Left ventricle myocardium inferior (tissue), 1 donor: ENCODE results near the gene CELF2. TPM values are rescaled to one million over a fixed set of nuclear protein-coding genes. Genes with fewer than 3 reads are reported as not detected.

ENCODE experiments used
- DNase-seq: peaks from one replicate; pipeline ENCODE4 v3.0.0-alpha.2; 2020
- H3K27ac ChIP-seq: fragments of 200-600 bp; replicated peaks from 2 replicates; pipeline ENCODE4 v1.8.0; 2021
- H3K27me3 ChIP-seq: fragments of 200-600 bp; 2 replicates; pipeline ENCODE4 v1.8.0; 2021; ENCODE audit warnings: low read depth
- H3K36me3 ChIP-seq: fragments of 200-600 bp; 2 replicates; pipeline ENCODE4 v1.8.0; 2021
- H3K4me1 ChIP-seq: fragments of 200-600 bp; 2 replicates; pipeline ENCODE4 v1.8.0; 2021
- H3K4me3 ChIP-seq: fragments of 200-600 bp; 2 replicates; pipeline ENCODE4 v1.8.0; 2021; ENCODE audit warnings: mild to moderate bottlenecking, moderate library complexity
- H3K9me3 ChIP-seq: fragments of 200-600 bp; replicated peaks from 2 replicates; pipeline ENCODE4 v1.8.0; 2021
- intact Hi-C: fragments of 100-400 bp; cut with micrococcal nuclease; formaldehyde crosslinking; loops from one replicate; pipeline ENCODE4 v1.11.0; 2022
- total RNA-seq: library from RNA; stranded (reverse); fragmentation: NEBNext Ultra II Directional; extraction: Animal tissue kit (Norgen Biotek cat#: 25700); gene quantifications from one replicate; pipeline ENCODE4 v1.2.1, GENCODE V29; 2021
- TF ChIP-seq, protein P1 (sequence below): fragments of 200-600 bp; IDR thresholded peaks from 2 replicates; pipeline ENCODE4 v1.8.0; 2021; ENCODE audit warnings: antibody characterized with exemption, mild to moderate bottlenecking, borderline replicate concordance
- donor health status: DM: no; HTN: yes; CAD: no; lungs with severe emphysema.

Gene CELF2
- total RNA-seq, 1 donor from 2014 or later: 74.9 TPM

DNA sequence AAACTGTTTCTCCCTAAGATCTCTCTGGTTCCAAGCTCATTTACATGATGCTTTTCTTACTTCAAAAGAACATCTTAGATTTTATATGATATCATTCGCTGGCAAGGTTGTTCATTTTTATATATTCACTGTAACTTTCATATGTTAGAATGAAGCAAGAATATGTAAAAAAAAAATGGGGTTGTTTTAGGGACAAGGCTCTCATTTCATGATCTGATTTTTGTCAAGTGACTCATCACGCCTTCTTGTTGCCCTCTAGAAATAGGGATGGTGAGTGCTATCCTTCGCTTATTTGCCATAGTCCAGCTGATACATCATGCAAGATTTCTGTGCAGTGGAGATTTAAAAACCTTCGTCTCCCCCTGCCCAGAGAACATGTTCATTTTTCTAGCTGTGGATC lies 14.0 kb upstream of the CELF2 start:
- H3K4me1 ChIP-seq: no peaks in the 10 kb centered on the region
- H3K27me3 ChIP-seq: no peaks in the 10 kb centered on the region
- H3K9me3 ChIP-seq: no peaks in the 10 kb centered on the region
- no peak for DNase-seq
- no peaks in the 10 kb centered on the region for H3K36me3 ChIP-seq
- H3K4me3 ChIP-seq: no peak overlapping the region
- intact Hi-C loops: no loop called here
- H3K27ac ChIP-seq: no peak overlapping the region
- TF ChIP-seq, protein P1, sequence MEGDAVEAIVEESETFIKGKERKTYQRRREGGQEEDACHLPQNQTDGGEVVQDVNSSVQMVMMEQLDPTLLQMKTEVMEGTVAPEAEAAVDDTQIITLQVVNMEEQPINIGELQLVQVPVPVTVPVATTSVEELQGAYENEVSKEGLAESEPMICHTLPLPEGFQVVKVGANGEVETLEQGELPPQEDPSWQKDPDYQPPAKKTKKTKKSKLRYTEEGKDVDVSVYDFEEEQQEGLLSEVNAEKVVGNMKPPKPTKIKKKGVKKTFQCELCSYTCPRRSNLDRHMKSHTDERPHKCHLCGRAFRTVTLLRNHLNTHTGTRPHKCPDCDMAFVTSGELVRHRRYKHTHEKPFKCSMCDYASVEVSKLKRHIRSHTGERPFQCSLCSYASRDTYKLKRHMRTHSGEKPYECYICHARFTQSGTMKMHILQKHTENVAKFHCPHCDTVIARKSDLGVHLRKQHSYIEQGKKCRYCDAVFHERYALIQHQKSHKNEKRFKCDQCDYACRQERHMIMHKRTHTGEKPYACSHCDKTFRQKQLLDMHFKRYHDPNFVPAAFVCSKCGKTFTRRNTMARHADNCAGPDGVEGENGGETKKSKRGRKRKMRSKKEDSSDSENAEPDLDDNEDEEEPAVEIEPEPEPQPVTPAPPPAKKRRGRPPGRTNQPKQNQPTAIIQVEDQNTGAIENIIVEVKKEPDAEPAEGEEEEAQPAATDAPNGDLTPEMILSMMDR: no peak

DNA sequence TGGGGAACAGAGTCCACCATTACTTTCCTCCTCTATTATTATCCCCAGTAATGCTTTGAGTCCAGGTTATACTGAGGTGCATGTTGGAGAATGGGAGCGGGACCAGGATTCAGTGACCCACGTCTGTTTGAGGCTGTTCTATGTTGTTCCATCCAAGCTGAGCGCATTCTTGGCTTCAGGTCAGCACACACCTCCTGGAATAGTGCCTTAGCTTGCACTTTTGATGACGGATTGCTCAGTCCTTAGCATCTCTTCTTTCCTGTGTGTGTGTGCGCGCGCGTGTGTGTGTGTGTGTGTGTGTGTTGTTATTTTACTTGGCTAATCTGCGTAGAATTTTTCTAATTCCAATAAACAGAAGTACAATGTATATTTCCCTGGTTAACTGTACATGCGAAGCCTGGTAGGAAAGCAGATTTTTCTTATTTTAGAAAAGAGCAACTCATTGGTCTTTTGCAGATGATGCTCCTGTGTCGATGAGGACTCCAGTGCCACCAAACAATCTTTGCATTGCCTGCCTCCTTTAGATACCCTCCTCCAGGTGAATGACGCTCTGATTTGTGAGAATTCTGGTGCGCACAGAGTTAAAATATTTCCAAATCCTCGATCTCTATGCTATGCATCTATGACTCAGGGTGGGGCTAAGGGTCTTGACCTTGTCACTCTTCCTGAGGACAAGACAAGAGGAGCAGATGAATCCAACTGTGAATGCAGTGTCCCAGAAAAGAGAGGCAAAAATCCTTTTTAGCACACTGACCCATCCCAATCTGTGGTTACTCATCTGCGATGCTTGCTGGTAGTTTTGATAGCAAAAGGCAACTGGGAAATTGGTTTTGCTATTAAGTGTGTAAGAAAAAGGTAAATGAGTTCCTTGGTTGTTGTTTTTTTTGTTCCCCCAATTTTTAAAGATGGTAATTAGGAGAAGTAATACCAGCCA lies 13.3 kb upstream of the CELF2 start:
- H3K27me3 ChIP-seq: no peaks in the 10 kb centered on the region
- no peak for DNase-seq
- H3K27ac ChIP-seq: no peak overlapping the region
- H3K36me3 ChIP-seq: no peaks in the 10 kb centered on the region
- H3K9me3 ChIP-seq: no peaks in the 10 kb centered on the region
- intact Hi-C loops: no loop called here
- no peak overlapping the region for H3K4me3 ChIP-seq
- H3K4me1 ChIP-seq: no peaks in the 10 kb centered on the region
- TF ChIP-seq, protein P1: no peak

GRCh38 chr10:11005725-11006427 lies 11.8 kb upstream of the CELF2 start:
- TF ChIP-seq, protein P1: no peak
- no peaks in the 10 kb centered on the region for H3K4me1 ChIP-seq
- H3K4me3 ChIP-seq: peak overlapping the region; percentile 23
- no peak for DNase-seq
- no peaks in the 10 kb centered on the region for H3K36me3 ChIP-seq
- H3K9me3 ChIP-seq: no peaks in the 10 kb centered on the region
- H3K27ac ChIP-seq: no peak overlapping the region
- no peaks in the 10 kb centered on the region for H3K27me3 ChIP-seq
- intact Hi-C loops: no loop called here

GRCh38 chr10:11006428-11006825 lies 11.2 kb upstream of the CELF2 start:
- no peak for DNase-seq
- H3K27me3 ChIP-seq: no peaks in the 10 kb centered on the region
- TF ChIP-seq, protein P1: no peak
- no peaks in the 10 kb centered on the region for H3K36me3 ChIP-seq
- no peaks in the 10 kb centered on the region for H3K9me3 ChIP-seq
- intact Hi-C loops: no loop called here
- no peak overlapping the region for H3K4me3 ChIP-seq
- no peak overlapping the region for H3K27ac ChIP-seq
- no peaks in the 10 kb centered on the region for H3K4me1 ChIP-seq

GRCh38 chr10:11007476-11008020 lies 10.1 kb upstream of the CELF2 start:
- H3K27ac ChIP-seq: no peak overlapping the region
- no peak overlapping the region for H3K4me3 ChIP-seq
- TF ChIP-seq, protein P1: no peak
- peaks cover 7% of the 10 kb centered on the region for H3K4me1 ChIP-seq
- H3K9me3 ChIP-seq: no peaks in the 10 kb centered on the region
- intact Hi-C loops: no loop called here
- H3K36me3 ChIP-seq: no peaks in the 10 kb centered on the region
- DNase-seq: no peak
- H3K27me3 ChIP-seq: no peaks in the 10 kb centered on the region
